Measurements from ENCODE around the gene LUC7L3.
"Not testable (repeated sequence)": the region's sequence is repeated elsewhere in the genome, so short reads cannot be mapped to it uniquely, and the experiment has no call there.

Gene LUC7L3

GRCh38 chr17:50799582-50799981 lies 80.2 kb downstream of the LUC7L3 start:
- no peak overlapping the region for H3K9ac ChIP-seq (ENCODE audit: low read length)
- no peaks in the 10 kb centered on the region for H3K27me3 ChIP-seq (ENCODE audit: control insufficient read depth, insufficient read depth, low read length)
- H3K4me3 ChIP-seq (ENCODE audit: low read length), result no peak overlapping the region
- no peaks in the 10 kb centered on the region for H3K9me3 ChIP-seq (ENCODE audit: control insufficient read depth, low read depth, low read length)
- no peak overlapping the region for H3K27ac ChIP-seq (ENCODE audit: low read length)
- H3K4me1 ChIP-seq (ENCODE audit: control insufficient read depth, low read depth, low read length), result no peaks in the 10 kb centered on the region
- no peaks in the 10 kb centered on the region for H3K36me3 ChIP-seq (ENCODE audit: control insufficient read depth, low read depth, low read length)

DNA sequence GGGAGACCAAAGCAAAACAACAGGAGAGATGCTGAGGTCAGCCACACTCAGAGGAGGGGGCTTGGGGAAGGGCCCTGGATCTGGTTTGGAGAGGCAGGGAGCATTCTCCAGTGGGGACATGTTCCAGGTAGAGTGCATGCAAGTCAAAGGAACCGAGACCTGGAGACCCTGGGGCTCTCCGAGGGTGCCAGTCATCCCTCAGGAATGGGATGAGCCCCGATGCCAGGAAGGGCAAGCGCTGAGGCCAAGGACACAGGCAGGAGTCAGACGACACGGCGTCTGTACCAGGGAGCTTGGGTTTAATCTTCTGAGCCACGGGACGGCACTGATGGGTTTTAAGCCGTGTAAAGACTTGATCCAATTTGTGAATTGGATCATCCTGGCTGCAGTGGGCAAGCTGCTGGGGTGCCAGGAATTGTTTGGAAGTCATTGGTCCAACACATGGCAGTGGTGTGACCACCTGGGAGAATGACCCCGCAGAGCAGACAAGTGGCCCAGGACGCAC lies 80.8 kb downstream of the LUC7L3 start:
- Histone ChIP-seq H3K9ac (ENCODE audit: low read length) (no peak overlapping the region), H3K36me3 (ENCODE audit: control insufficient read depth, low read depth, low read length) (no peaks in the 10 kb centered on the region), H3K27ac (ENCODE audit: low read length) (no peak overlapping the region)

DNA sequence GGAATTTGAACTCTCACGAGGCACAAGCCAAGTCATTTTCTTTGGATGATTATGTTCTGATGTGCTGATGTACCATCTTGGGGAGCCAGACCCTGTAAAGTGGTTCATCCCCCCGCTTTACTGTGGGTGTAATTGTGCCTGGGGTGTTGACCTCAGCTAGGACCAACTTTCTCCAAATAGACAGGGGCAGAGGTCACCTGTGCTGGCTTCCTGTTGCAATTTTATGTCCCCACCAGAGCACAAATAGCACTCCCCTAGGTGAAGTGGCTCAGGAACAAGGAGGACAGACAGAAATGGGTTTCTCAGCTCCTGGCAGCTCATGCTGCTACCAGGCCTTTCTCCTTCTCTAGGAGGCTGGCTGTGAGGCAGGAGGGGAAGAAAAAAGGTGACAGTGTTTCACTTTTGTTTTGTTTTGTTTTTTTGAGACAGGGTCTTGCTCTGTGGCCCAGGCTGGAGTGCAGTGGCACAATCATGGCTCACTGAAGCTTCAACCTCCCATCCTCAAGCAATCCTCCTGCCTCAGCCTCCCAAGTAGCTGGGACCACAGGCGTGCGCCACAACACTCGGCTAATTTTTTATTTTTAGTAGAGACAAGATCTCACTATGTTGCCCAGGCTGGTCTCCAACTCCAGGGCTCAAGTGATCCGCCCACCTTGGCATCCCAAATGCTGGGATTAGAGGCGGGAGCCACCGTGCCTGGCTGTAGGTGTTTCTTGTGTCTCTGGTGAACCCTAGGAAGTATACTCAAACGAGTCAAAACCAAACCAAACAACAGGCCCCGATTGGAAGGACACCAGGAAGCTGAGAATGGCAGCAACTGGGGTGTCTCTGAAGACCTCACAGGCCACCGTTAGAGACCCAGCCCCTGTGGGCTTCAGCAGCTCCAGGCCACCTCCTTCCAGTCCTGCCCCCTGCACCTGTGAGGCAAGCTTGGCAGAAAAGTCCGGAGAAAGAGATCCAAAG lies 83.5 kb downstream of the LUC7L3 start:
- H3K4me1 ChIP-seq (ENCODE audit: control insufficient read depth, low read depth, low read length), result no peaks in the 10 kb centered on the region
- no peak overlapping the region for H3K27ac ChIP-seq (ENCODE audit: low read length)
- no peaks in the 10 kb centered on the region for H3K27me3 ChIP-seq (ENCODE audit: control insufficient read depth, insufficient read depth, low read length)
- no peaks in the 10 kb centered on the region for H3K9me3 ChIP-seq (ENCODE audit: control insufficient read depth, low read depth, low read length)
- no peak overlapping the region for H3K9ac ChIP-seq (ENCODE audit: low read length)
- H3K4me3 ChIP-seq (ENCODE audit: low read length), result no peak overlapping the region
- H3K36me3 ChIP-seq (ENCODE audit: control insufficient read depth, low read depth, low read length), result no peaks in the 10 kb centered on the region

More for the DNA sequence above, 80.8 kb downstream of the LUC7L3 start:
- Histone ChIP-seq H3K4me3 (ENCODE audit: low read length) (no peak overlapping the region), H3K27me3 (ENCODE audit: control insufficient read depth, insufficient read depth, low read length) (no peaks in the 10 kb centered on the region), H3K4me1 (ENCODE audit: control insufficient read depth, low read depth, low read length) (no peaks in the 10 kb centered on the region), H3K9me3 (ENCODE audit: control insufficient read depth, low read depth, low read length) (no peaks in the 10 kb centered on the region)

DNA sequence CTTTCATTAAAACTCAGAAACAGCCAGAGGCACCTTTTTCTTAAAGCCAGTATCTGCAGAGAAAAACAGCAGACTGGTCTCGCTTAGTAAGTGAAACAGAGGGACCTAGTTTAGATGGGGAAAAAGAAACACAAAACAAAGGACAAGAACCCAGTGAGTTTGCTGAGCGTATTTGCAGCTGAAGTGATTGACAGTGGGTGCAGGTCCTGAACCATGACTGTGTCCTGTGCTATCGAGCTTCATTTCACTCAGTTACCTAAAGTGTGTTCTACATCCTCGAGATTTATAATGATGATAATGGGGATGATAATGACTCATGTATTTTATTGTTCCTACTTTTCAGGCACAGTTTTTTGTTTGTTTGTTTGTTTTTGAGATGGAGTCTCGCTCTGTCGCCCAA lies 84.3 kb downstream of the LUC7L3 start:
- H3K27me3 ChIP-seq (ENCODE audit: control insufficient read depth, insufficient read depth, low read length), result no peaks in the 10 kb centered on the region
- no peaks in the 10 kb centered on the region for H3K4me1 ChIP-seq (ENCODE audit: control insufficient read depth, low read depth, low read length)
- H3K27ac ChIP-seq (ENCODE audit: low read length), result no peak overlapping the region
- H3K4me3 ChIP-seq (ENCODE audit: low read length), result no peak overlapping the region
- no peaks in the 10 kb centered on the region for H3K36me3 ChIP-seq (ENCODE audit: control insufficient read depth, low read depth, low read length)
- H3K9me3 ChIP-seq (ENCODE audit: control insufficient read depth, low read depth, low read length), result no peaks in the 10 kb centered on the region
- H3K9ac ChIP-seq (ENCODE audit: low read length), result no peak overlapping the region

- not testable (repeated sequence) for H3K27ac ChIP-seq (ENCODE audit: low read length); H3K9ac ChIP-seq (ENCODE audit: low read length); H3K9me3 ChIP-seq (ENCODE audit: control insufficient read depth, low read depth, low read length); H3K4me3 ChIP-seq (ENCODE audit: low read length); H3K36me3 ChIP-seq (ENCODE audit: control insufficient read depth, low read depth, low read length); H3K27me3 ChIP-seq (ENCODE audit: control insufficient read depth, insufficient read depth, low read length); H3K4me1 ChIP-seq (ENCODE audit: control insufficient read depth, low read depth, low read length)
Observed at GRCh38 chr17:50804749-50805475, 85.5 kb downstream of the LUC7L3 start.

DNA sequence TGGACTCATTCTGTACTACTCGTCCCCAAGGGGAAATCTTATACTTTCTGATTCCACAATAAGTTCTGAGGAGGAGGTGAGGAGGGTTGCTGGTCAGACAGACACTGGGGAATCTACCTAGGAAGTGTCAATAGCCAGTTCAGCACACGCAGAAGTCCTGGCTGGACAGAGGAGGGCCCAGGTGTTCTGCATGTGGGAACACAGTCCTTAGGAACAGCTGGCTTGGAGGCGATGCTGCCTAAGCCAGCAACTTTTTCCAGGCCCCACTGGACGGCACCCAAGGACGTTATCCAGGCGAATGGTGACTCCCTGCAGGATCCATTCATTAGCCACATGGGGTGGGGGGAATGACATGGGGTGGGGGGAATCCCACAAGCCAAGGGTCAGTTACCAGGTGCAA lies 86.1 kb downstream of the LUC7L3 start:
- H3K9me3 ChIP-seq (ENCODE audit: control insufficient read depth, low read depth, low read length), result no peaks in the 10 kb centered on the region
- H3K36me3 ChIP-seq (ENCODE audit: control insufficient read depth, low read depth, low read length), result no peaks in the 10 kb centered on the region
- H3K27me3 ChIP-seq (ENCODE audit: control insufficient read depth, insufficient read depth, low read length), result no peaks in the 10 kb centered on the region
- no peaks in the 10 kb centered on the region for H3K4me1 ChIP-seq (ENCODE audit: control insufficient read depth, low read depth, low read length)
- H3K9ac ChIP-seq (ENCODE audit: low read length), result no peak overlapping the region
- no peak overlapping the region for H3K4me3 ChIP-seq (ENCODE audit: low read length)
- H3K27ac ChIP-seq (ENCODE audit: low read length), result no peak overlapping the region

All from iPS-18a (cell line).